ENCODE data around the gene AEN.

Gene AEN

GRCh38 chr15:88664151-88664778 lies 43.1 kb downstream of the AEN start:
- DNase-seq (ENCODE audit: low spot score), result no peak

GRCh38 chr15:88674661-88675060 lies 53.5 kb downstream of the AEN start:
- no peak for DNase-seq (ENCODE audit: low spot score)

DNA sequence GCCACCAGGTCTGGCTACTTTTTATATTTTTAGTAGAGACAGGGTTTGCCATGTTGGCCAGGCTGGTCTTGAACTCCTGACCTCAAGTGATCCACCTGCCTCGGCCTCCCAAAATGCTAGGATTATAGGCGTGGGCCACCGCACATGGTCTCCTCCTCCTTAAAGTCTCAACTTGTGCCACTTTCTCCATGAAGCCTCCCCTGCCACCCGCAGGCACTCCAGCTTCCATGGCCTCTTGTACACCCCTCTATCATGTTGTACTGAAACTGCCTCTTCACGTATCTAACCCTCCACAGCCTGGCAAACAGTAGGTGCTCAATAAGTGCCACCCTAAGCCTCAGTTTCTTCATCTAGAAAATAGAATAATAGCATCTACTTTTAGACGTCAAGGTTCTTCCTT lies 57.6 kb downstream of the AEN start:
- no peak for DNase-seq (ENCODE audit: low spot score)

DNA sequence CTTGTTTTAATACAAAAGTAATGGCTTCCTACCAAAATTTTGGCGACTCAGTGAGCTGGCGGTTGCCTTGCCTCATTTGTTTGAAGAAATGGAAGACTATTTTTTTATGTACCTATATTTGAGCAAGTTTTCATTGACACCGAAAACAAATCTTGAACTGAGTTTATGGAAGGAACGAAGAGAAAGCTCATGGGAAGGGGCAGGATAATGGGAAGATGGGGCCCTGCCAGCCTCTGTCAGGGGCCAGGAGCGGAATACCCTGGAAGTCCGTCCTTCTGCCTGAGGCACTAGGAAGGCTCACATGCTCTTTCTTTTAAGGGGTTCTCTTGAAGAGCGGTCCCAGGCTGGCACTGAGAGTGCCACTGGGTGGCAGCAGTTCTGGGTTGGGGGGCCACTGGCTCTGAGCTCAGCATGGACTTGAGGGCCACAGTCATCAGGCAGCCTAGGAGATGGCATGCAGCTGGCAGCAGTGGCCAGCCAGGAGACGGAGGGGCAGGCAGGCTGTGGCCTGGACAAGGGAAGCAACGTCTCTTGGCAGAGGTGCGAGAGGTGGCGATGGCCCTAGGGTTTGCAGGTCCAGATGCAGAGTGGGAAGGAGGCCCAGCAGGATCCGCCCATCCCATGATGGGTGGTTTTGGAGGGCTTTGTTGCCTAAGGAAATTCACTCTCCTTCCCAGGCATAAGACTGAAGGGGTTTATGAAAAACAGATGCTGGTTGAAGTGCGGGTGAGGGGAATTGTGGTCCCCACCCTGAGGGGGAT lies 59.3 kb downstream of the AEN start:
- DNase-seq (ENCODE audit: low spot score), result no peak

DNA sequence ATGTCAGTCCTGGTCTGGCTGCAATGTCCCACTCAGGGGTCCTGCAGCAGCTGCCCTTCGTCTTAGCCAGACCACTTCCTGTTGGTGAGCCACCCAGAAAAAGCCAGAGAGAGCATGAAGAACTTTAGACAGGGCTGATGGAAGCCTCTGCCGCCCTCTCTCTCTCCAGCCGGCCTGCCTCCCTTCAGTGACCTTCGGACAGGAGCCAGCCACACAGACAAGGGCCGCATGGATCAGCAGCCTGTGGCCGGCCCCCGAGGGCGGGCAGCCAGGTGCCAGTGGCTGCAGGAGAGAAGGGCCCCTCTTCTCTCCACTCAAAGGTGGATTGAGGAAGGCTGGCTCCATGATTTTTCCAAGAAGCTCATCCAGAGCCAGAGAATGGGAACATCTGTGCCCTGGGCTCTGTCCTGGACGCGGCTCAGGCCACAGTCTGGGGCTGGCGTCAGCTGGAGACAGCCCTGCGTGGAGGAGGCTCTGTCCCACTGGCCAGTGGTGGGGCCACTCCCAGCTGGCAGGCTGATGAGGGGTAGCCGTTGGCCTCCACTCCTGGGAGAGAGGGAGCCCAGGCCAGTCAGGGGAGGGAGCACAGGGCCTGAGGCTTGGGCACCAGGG lies 60.6 kb downstream of the AEN start:
- peak; percentile 31 for DNase-seq (ENCODE audit: low spot score)

Data from GM03348 (cell line).